DMS153 treated with DMSO at 0.1 percent for 48 hours (cell line): ENCODE results near the gene HEXA.
"Not testable (repeated sequence)": the region's sequence is repeated elsewhere in the genome, so short reads cannot be mapped to it uniquely, and the experiment has no call there.

Experiments used
- DNase-seq: peaks from one replicate; lab custom pipeline; 2025; ENCODE audit not compliant: unreplicated experiment; lab: John Stamatoyannopoulos, UW

Gene HEXA

GRCh38 chr15:72375846-72376581 lies at the start of gene HEXA:
TSS of gene HEXA (minus strand) at chr15:72376014. CDS start at chr15:72375972, 42 bp downstream.
- DNase-seq = peak; percentile 33

DNA sequence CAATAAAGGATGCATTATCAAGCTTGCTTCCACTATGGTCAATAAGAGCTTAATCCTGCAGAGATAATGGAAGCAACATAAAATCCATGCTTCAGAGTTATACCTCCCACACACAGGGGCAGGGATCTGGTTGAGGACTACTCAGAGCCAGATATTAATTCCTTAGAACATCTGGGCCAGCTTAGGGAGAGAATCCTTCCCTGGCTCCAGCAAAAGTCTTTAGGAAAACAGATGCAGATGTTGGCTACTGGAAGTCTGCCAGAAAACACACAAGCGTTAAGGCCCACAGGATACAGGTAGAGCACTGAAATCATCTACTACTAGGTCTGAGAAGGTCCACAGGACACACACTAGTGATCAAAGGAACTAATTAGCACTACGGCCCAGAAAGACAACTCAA lies 47.4 kb upstream of the HEXA start:
- no peak for DNase-seq

DNA sequence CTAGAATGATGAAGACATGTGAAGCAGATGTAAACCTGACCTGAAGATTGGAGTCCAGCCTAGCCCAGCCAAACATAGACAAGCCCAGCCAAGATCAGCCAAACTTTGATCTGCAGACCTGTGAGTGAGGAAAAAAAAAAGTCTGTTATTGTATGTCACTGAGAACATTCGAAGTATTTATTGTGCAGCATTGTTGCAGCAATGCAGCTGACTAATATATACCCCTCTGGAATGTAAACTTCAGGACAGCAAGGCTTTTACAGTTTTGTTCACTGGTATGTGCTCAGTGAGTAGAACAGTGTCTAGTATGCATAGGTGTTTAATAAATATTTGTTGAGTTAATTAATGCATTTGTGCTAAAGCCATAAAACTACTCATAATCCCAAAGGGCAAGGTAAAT lies 45.7 kb upstream of the HEXA start:
- DNase-seq = no peak

GRCh38 chr15:72420576-72420975 lies 44.8 kb upstream of the HEXA start:
- DNase-seq = no peak

- DNase-seq = not testable (repeated sequence)
These were observed 44.0 kb upstream of the HEXA start for GRCh38 chr15:72419768-72420167.

- DNase-seq = no peak
These were observed 39.5 kb upstream of the HEXA start for GRCh38 chr15:72415304-72415703.

DNA sequence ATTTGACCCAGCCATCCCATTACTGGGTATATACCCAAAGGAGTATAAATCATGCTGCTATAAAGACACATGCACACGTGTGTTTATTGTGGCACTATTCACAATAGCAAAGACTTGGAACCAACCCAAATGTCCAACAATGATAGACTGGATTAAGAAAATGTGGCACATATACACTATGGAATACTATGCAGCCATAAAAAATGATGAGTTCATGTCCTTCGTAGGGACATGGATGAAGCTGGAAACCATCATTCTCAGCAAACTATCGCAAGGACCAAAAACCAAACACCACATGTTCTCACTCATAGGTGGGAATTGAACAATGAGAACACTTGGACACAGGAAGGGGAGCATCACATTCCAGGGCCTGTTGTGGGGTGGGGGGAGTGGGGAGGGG lies 37.5 kb upstream of the HEXA start:
- DNase-seq = not testable (repeated sequence)

DNA sequence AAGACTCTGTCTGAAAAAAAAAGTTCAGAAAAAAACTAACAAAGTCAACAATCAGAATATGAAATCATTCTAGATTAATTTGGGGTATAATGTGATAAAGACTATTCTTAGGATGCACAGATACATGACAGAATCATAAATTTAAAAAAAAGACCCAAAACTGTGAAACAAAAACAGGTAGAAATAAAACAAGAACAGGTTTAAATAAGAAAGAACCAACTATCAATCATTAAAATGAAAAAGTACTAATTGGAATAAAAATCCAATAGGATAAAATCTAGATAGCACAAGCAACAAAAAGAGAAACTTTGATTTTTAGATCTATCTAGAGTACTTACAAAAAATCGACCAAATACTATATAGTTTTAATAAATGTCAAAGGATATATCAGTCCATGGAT lies 35.7 kb upstream of the HEXA start:
- no peak for DNase-seq

- DNase-seq = no peak
These were observed 35.3 kb upstream of the HEXA start for GRCh38 chr15:72411111-72411510.

DNA sequence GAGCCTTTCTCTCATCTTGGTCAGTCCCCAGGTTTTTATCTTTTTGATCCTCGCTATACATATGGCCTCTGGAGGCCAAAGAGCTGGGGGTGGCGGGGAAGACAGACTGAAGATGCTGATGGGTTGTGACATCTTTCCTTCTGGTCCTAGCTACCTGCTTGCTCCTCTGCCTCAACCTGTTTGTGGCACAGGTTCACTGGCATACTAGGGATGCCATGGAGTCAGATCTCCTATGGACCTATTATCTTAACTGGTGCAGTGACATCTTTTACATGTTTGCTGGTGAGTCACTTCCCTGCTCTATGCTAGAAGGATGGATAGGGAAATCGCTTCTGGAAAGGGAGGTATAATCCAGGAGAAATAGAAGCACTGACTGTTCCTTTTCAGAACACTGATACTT lies 31.1 kb upstream of the HEXA start:
- DNase-seq = no peak

DNA sequence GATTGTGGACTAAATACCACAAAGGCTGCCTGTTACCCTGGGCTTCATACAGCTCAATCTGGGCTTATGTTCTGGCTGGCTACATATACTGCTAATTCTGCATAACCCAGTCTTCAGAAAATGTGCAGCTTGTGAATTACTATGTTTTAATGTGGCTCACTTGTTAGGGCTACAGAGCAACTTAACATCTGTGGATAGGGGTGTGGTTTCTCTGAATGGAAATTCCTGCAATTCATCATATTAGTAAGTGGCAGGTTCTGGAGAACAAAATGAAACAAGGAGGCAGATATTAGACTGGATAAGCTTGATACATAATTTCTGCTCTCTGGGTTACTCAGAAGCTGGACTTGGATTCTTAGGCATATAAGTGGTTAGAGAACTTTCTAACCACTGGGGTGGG lies 29.0 kb upstream of the HEXA start:
- no peak for DNase-seq

DNA sequence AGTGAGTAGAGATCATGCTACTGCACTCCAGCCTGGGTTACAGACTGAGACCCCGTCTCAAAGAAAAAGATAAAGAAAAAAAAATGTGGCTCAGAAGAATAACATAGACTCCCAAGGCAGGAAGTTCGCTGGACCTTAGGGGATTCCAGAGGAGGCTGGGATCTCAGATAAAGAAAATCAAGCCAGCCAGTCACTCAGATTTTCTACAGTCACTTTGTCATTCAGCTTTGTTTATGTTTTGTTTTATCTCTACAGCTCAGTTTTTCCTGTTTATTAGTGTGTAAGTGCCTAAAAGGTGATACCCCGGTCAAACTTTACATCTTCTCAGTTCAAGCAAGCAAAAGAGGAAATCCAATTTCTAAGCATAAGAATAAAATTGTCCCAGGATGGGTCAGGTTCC lies 28.5 kb upstream of the HEXA start:
- no peak for DNase-seq

- DNase-seq = no peak
These were observed 26.9 kb upstream of the HEXA start for GRCh38 chr15:72402726-72403125.

DNA sequence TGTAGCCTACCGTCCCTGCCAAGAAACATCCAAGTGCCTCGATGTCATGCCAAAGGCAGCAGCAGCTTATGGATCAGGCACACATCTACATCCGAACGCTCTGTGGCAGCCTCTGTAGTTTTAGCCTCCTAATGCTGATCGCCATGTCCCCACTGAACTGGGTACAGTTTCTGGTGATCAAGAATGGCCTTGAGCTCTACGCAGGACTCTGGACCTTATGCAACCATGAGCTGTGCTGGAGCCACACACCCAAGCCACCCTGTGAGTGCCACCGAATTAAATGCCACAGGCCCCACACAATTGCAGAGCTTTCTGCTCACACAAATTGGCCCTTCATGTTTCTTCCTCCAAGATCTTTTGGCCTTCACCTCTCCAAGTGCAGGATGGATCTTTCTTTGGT lies 22.8 kb upstream of the HEXA start:
- no peak for DNase-seq

- no peak for DNase-seq
These were observed 22.2 kb upstream of the HEXA start, which contains the start of gene TMEM202 for GRCh38 chr15:72397796-72398588. TSS of gene TMEM202 (plus strand) at chr15:72398305. CDS start at chr15:72398327, 22 bp downstream.

GRCh38 chr15:72396331-72396730 lies 20.5 kb upstream of the HEXA start:
- not testable (repeated sequence) for DNase-seq

GRCh38 chr15:72389231-72389630 lies 13.4 kb upstream of the HEXA start:
- DNase-seq = no peak

- no peak for DNase-seq
These were observed 11.9 kb upstream of the HEXA start for GRCh38 chr15:72387741-72388140.

- DNase-seq = no peak
These were observed 6.3 kb upstream of the HEXA start for GRCh38 chr15:72382146-72382545.

DNA sequence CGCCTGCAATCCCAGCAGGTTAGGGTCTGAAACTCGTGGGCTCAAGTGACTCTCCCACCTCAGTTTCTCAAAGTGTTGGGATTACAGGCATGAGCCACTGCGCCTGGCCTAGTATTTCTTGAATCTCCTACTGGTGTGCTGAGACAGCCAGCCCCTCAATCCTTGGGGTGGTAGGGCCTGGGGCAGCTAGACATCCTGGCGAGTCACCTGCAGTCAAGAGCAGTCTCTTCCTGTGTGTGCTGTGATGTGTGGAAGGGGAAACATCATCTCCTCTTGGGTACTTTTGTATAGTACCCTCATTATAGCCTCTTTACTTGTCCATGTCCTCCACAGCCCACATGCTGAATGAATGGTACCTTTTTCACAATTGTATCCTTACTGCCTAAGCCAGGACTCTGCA lies 4.9 kb upstream of the HEXA start:
- DNase-seq = no peak

DNA sequence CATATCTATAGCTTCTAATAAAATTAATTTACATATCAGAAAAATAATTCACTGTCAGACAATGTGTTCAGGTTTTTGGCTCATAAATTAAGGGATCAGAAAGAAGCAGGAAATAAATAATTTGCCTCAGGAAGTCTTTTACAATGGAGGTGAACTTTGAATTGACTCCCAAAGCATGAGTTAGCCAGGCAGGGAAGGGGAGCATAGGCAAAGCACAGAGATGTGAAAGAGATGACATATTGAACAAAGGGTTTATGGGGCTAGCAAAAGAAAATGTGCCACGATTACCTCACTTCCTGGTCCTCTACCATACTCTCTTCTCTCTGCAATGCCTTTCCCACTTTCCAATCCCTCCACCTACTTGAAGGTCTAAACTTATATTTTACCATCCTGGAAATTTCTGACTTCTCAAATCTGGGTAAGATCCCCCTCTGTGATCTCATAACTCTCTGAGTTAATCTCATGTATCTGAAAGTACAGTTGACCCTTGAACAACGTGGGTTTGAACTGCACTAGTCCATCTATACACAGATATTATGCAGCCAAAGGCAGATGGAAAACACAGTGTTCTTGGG lies 4.1 kb upstream of the HEXA start:
- no peak for DNase-seq

GRCh38 chr15:72379106-72379505 lies 3.3 kb upstream of the HEXA start:
- not testable (repeated sequence) for DNase-seq
